ENCODE data around the gene MRPL39. TPM values are rescaled to one million over a fixed set of nuclear protein-coding genes. Genes with fewer than 3 reads are reported as not detected.

MRPL39 gene
- 64.6 TPM for polyA plus RNA-seq (2013, experiment 1 of 2)
- polyA plus RNA-seq (2013, experiment 2 of 2) = 62.7 TPM

DNA sequence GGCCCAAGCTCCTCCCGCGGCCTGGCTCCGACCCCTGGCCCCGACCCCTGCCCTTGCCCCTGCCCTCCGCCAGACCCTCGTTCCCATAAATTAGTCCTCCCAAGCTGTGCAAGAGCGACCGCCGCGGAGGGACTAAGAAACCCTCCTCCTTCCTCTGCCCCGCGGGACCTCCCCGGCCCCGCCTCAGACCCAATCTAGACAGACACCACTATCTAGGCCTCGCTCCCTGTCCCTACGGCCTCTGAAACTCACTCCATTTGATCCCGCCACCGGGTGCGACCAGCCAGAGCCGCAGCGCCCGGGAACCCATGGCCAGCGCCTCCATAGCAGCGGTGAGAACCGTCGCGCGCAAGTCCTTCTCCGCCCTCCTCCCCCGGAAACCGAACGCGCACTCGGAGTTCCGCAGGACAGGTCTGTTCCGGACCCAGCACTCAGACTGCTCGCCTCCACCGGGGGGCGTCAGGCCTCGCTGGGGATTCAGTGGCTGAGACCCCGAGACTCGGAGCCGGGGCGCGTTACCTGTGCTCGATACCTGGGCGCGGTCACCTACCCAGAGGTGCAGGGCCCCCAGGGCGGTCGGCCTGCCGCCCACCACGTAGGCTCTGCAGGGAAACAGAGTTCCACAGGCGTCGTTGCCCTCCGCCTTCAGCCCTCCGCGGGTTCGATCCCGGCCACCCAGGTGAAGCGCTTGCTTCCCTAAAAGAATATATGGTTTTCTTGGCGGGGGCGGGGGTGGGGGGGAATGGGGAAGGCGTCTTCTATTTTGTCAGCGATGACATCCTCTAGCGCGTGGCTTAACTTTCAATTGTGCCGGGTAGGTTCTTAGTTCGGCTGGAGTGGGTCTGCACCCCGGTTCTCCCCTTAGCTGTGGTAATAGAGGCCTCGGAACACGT, at the start of gene MRPL39:
Gene MRPL39 (minus strand): TSS at position 331 of the 893 bp plus-strand sequence. CDS start 6 bp downstream, at position 325.
- WGBS (ENCODE audit: extremely low coverage, insufficient coverage, low lambda C conversion rate) = no CpG with 5 or more reads among the region's 71 CpGs
- Histone ChIP-seq H3K56ac (ENCODE audit: low read length) (peak within 1 kb of the TSS; percentile 94), H3K79me1 (ENCODE audit: low read length) (peaks cover 10% of the 10 kb centered on the region), H2BK5ac (ENCODE audit: low read length) (no peak within 1 kb of the TSS), H3K9ac (ENCODE audit: low read length) (peak within 1 kb of the TSS; percentile 90), H2AK5ac (ENCODE audit: low read length) (no peak within 1 kb of the TSS), H3K36me3 (ENCODE audit: control insufficient read depth, insufficient read depth, low read length) (no peaks in the 10 kb centered on the region), H2BK120ac (ENCODE audit: low read depth, low read length) (no peak within 1 kb of the TSS), H3K79me2 (ENCODE audit: control insufficient read depth, insufficient read depth, low read length) (peaks cover 8% of the 10 kb centered on the region), H3K4me1 (ENCODE audit: control insufficient read depth, low read depth, low read length) (no peaks in the 10 kb centered on the region), H4K8ac (ENCODE audit: low read depth, low read length) (no peak within 1 kb of the TSS), H3K27ac (ENCODE audit: low read depth, low read length) (peak within 1 kb of the TSS; percentile 64), H3K23ac (ENCODE audit: low read length) (no peak within 1 kb of the TSS), H3K4ac (ENCODE audit: low read depth, low read length) (no peak within 1 kb of the TSS), H3K27me3 (ENCODE audit: insufficient read depth, low read length, poor library complexity) (no peaks in the 10 kb centered on the region), H3K4me3 (ENCODE audit: low read length) (peak within 1 kb of the TSS; percentile 89), H4K5ac (ENCODE audit: low read length) (no peak within 1 kb of the TSS), H3K4me2 (ENCODE audit: low read length) (peak within 1 kb of the TSS; percentile 91), H3K18ac (ENCODE audit: low read length) (no peak within 1 kb of the TSS), H2BK15ac (replicated peaks; ENCODE audit: low read depth) (no peak within 1 kb of the TSS)
- DNase-seq = peak; percentile 94

DNA sequence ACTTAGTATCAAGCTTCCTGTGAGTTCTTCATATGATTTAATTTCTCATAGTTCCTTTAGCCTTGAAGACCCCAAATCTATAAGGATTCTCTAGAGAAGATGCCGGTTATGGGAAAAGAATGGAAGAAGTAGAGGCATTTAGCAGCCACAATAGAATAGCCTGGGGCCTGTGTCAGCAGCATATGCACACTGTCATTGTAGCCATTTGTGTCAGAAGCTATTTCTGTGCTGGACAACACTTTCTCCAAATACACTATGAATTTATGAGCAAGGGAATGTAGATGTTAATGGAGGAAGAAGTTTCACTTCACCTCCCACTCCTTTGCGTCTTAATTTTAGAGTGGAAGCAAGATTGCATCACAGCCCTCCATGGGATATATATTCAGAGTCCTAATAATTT, 49.1 kb upstream of the MRPL39 start:
- Histone ChIP-seq H2BK15ac (replicated peaks; ENCODE audit: low read depth) (no peak overlapping the region), H3K4me1 (ENCODE audit: control insufficient read depth, low read depth, low read length) (no peaks in the 10 kb centered on the region), H3K56ac (ENCODE audit: low read length) (no peak overlapping the region), H3K27me3 (ENCODE audit: insufficient read depth, low read length, poor library complexity) (no peaks in the 10 kb centered on the region), H3K79me1 (ENCODE audit: low read length) (no peaks in the 10 kb centered on the region), H2BK120ac (ENCODE audit: low read depth, low read length) (no peak overlapping the region), H4K8ac (ENCODE audit: low read depth, low read length) (no peak overlapping the region), H3K4me3 (ENCODE audit: low read length) (no peak overlapping the region), H3K4me2 (ENCODE audit: low read length) (no peak overlapping the region), H3K36me3 (ENCODE audit: control insufficient read depth, insufficient read depth, low read length) (no peaks in the 10 kb centered on the region), H2AK5ac (ENCODE audit: low read length) (no peak overlapping the region), H3K27ac (ENCODE audit: low read depth, low read length) (no peak overlapping the region), H4K5ac (ENCODE audit: low read length) (no peak overlapping the region), H3K23ac (ENCODE audit: low read length) (no peak overlapping the region), H3K9ac (ENCODE audit: low read length) (no peak overlapping the region), H3K18ac (ENCODE audit: low read length) (no peak overlapping the region), H2BK5ac (ENCODE audit: low read length) (no peak overlapping the region), H3K4ac (ENCODE audit: low read depth, low read length) (no peak overlapping the region), H3K79me2 (ENCODE audit: control insufficient read depth, insufficient read depth, low read length) (no peaks in the 10 kb centered on the region)
- WGBS (ENCODE audit: extremely low coverage, insufficient coverage, low lambda C conversion rate) = no CpG with 5 or more reads among the region's 2 CpGs
- DNase-seq = no peak

DNA sequence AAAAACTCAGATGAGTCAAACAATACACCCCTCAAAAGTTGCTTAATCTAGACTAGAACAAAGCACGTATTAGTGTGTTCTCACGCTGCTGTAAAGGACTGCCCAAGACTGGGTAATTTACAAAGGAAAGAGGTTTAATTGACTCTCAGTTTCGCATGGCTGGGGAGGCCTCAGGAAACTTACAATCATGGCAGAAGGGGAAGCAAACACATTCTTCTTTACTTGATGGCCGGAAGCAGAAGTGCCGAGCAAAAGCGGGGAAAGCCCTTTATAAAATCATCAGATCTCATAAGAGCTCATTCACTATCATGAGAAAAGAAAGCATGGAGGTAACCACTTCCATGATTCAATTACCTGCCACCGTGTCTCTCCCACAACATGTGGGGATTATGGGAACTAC, 41.9 kb upstream of the MRPL39 start:
- H3K79me2 ChIP-seq (ENCODE audit: control insufficient read depth, insufficient read depth, low read length) = no peaks in the 10 kb centered on the region
- no peak overlapping the region for H3K4me3 ChIP-seq (ENCODE audit: low read length)
- no peaks in the 10 kb centered on the region for H3K27me3 ChIP-seq (ENCODE audit: insufficient read depth, low read length, poor library complexity)
- no peak overlapping the region for H4K5ac ChIP-seq (ENCODE audit: low read length)
- DNase-seq = no peak
- no peaks in the 10 kb centered on the region for H3K4me1 ChIP-seq (ENCODE audit: control insufficient read depth, low read depth, low read length)
- H2AK5ac ChIP-seq (ENCODE audit: low read length) = no peak overlapping the region
- H3K23ac ChIP-seq (ENCODE audit: low read length) = no peak overlapping the region
- no peak overlapping the region for H3K56ac ChIP-seq (ENCODE audit: low read length)
- no peak overlapping the region for H4K8ac ChIP-seq (ENCODE audit: low read depth, low read length)
- no peak overlapping the region for H3K4ac ChIP-seq (ENCODE audit: low read depth, low read length)
- H2BK5ac ChIP-seq (ENCODE audit: low read length) = no peak overlapping the region
- no CpG with 5 or more reads among the region's 7 CpGs for WGBS (ENCODE audit: extremely low coverage, insufficient coverage, low lambda C conversion rate)
- no peak overlapping the region for H3K27ac ChIP-seq (ENCODE audit: low read depth, low read length)
- no peak overlapping the region for H2BK15ac ChIP-seq (replicated peaks; ENCODE audit: low read depth)
- no peaks in the 10 kb centered on the region for H3K79me1 ChIP-seq (ENCODE audit: low read length)
- H2BK120ac ChIP-seq (ENCODE audit: low read depth, low read length) = no peak overlapping the region
- H3K4me2 ChIP-seq (ENCODE audit: low read length) = no peak overlapping the region
- no peak overlapping the region for H3K18ac ChIP-seq (ENCODE audit: low read length)
- no peak overlapping the region for H3K9ac ChIP-seq (ENCODE audit: low read length)
- no peaks in the 10 kb centered on the region for H3K36me3 ChIP-seq (ENCODE audit: control insufficient read depth, insufficient read depth, low read length)

DNA sequence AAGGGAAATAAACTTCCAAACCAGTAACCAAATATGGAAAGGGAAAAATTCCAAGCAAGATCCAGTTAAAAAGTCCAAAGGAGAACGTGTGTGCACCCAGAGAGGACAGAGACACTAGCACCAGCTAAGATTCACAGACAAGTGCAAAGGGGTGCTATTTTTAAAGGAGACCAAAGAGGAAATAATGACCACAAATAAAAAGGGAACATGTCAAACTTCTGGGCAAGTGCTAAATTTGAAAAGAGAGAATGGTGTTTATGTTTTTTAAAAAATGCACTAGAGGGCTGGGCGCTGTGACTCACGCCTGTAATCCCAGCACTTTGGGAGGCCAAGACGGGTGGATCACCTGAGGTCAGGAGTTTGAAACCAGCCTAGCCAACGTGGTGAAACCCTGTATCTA, 40.4 kb upstream of the MRPL39 start:
- no peaks in the 10 kb centered on the region for H3K79me2 ChIP-seq (ENCODE audit: control insufficient read depth, insufficient read depth, low read length)
- H2BK120ac ChIP-seq (ENCODE audit: low read depth, low read length) = no peak overlapping the region
- no peaks in the 10 kb centered on the region for H3K79me1 ChIP-seq (ENCODE audit: low read length)
- no peak overlapping the region for H4K8ac ChIP-seq (ENCODE audit: low read depth, low read length)
- H3K56ac ChIP-seq (ENCODE audit: low read length) = no peak overlapping the region
- no peak overlapping the region for H3K4ac ChIP-seq (ENCODE audit: low read depth, low read length)
- H3K18ac ChIP-seq (ENCODE audit: low read length) = no peak overlapping the region
- no peaks in the 10 kb centered on the region for H3K4me1 ChIP-seq (ENCODE audit: control insufficient read depth, low read depth, low read length)
- no peak overlapping the region for H3K9ac ChIP-seq (ENCODE audit: low read length)
- H3K27me3 ChIP-seq (ENCODE audit: insufficient read depth, low read length, poor library complexity) = no peaks in the 10 kb centered on the region
- H2BK15ac ChIP-seq (replicated peaks; ENCODE audit: low read depth) = no peak overlapping the region
- no peak overlapping the region for H3K23ac ChIP-seq (ENCODE audit: low read length)
- no peaks in the 10 kb centered on the region for H3K36me3 ChIP-seq (ENCODE audit: control insufficient read depth, insufficient read depth, low read length)
- H3K4me3 ChIP-seq (ENCODE audit: low read length) = no peak overlapping the region
- no peak overlapping the region for H2BK5ac ChIP-seq (ENCODE audit: low read length)
- WGBS (ENCODE audit: extremely low coverage, insufficient coverage, low lambda C conversion rate) = no CpG with 5 or more reads among the region's 5 CpGs
- no peak for DNase-seq
- no peak overlapping the region for H3K27ac ChIP-seq (ENCODE audit: low read depth, low read length)
- H2AK5ac ChIP-seq (ENCODE audit: low read length) = no peak overlapping the region
- H3K4me2 ChIP-seq (ENCODE audit: low read length) = no peak overlapping the region
- no peak overlapping the region for H4K5ac ChIP-seq (ENCODE audit: low read length)

DNA sequence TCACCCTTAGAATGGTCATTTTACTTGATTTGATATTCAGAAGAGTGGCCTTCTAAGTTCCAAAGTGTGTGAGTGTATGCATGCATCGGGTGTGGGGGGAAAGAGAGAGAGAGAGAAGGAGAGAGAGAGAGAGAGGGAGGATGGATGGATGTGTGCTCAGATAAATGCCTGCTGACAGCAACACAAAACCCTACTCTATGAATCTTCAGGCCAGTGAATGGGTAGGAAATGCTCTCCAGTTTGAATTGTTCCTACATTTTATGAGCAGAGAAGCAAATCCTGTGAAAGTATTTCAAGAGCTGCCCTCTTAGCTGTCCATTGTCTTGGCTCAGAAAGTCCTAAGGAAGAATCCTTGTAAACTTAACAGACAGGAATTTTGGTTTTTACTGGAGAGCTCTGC, 39.2 kb upstream of the MRPL39 start:
- Histone ChIP-seq H2BK120ac (ENCODE audit: low read depth, low read length) (no peak overlapping the region), H2BK5ac (ENCODE audit: low read length) (no peak overlapping the region), H4K5ac (ENCODE audit: low read length) (no peak overlapping the region), H3K23ac (ENCODE audit: low read length) (no peak overlapping the region), H3K36me3 (ENCODE audit: control insufficient read depth, insufficient read depth, low read length) (no peaks in the 10 kb centered on the region), H3K79me1 (ENCODE audit: low read length) (no peaks in the 10 kb centered on the region), H3K4ac (ENCODE audit: low read depth, low read length) (no peak overlapping the region), H4K8ac (ENCODE audit: low read depth, low read length) (no peak overlapping the region), H3K4me2 (ENCODE audit: low read length) (no peak overlapping the region), H2BK15ac (replicated peaks; ENCODE audit: low read depth) (no peak overlapping the region), H3K9ac (ENCODE audit: low read length) (no peak overlapping the region), H3K27ac (ENCODE audit: low read depth, low read length) (no peak overlapping the region), H3K4me1 (ENCODE audit: control insufficient read depth, low read depth, low read length) (no peaks in the 10 kb centered on the region), H3K4me3 (ENCODE audit: low read length) (no peak overlapping the region), H2AK5ac (ENCODE audit: low read length) (no peak overlapping the region), H3K56ac (ENCODE audit: low read length) (no peak overlapping the region), H3K79me2 (ENCODE audit: control insufficient read depth, insufficient read depth, low read length) (no peaks in the 10 kb centered on the region), H3K27me3 (ENCODE audit: insufficient read depth, low read length, poor library complexity) (no peaks in the 10 kb centered on the region), H3K18ac (ENCODE audit: low read length) (no peak overlapping the region)
- DNase-seq = no peak
- no CpG with 5 or more reads among the region's 1 CpG for WGBS (ENCODE audit: extremely low coverage, insufficient coverage, low lambda C conversion rate)

Measured in mesendoderm (in vitro differentiated cells).